ENCODE data around the gene CNBP.
A peak's percentile ranks its signal among the peaks of the same experiment; 100 is the strongest.
"Not testable (repeated sequence)": the region's sequence is repeated elsewhere in the genome, so short reads cannot be mapped to it uniquely, and the experiment has no call there.

The CNBP gene

GRCh38 chr3:129183569-129184395, at the start of gene CNBP:
CNBP (minus strand) TSS chr3:129183896; CDS start chr3:129171757, 12,139 bp downstream.
- peak; percentile 95 for DNase-seq

- no peak for DNase-seq
Measured at GRCh38 chr3:129231331-129232119, 47.8 kb upstream of the CNBP start.

- DNase-seq: no peak
Measured at GRCh38 chr3:129230311-129231019, 46.8 kb upstream of the CNBP start.

- DNase-seq: no peak
Measured at GRCh38 chr3:129228891-129229585, 45.3 kb upstream of the CNBP start.

- DNase-seq: no peak
Measured at GRCh38 chr3:129226374-129226773, 42.7 kb upstream of the CNBP start.

- DNase-seq: no peak
Measured at GRCh38 chr3:129224984-129225393, 41.3 kb upstream of the CNBP start.

- DNase-seq: not testable (repeated sequence)
Measured at GRCh38 chr3:129224387-129224786, 40.7 kb upstream of the CNBP start.

- no peak for DNase-seq
Measured at GRCh38 chr3:129218742-129219141, 35.0 kb upstream of the CNBP start.

- DNase-seq: no peak
Measured at GRCh38 chr3:129213238-129213637, 29.5 kb upstream of the CNBP start.

- no peak for DNase-seq
Measured at GRCh38 chr3:129211772-129212171, 28.1 kb upstream of the CNBP start.

- DNase-seq: no peak
Measured at GRCh38 chr3:129211345-129211744, 27.6 kb upstream of the CNBP start.

- no peak for DNase-seq
Measured at GRCh38 chr3:129207479-129207878, 23.8 kb upstream of the CNBP start.

- DNase-seq: no peak
Measured at GRCh38 chr3:129205109-129205832, 21.6 kb upstream of the CNBP start.

- DNase-seq: no peak
Measured at GRCh38 chr3:129204473-129204872, 20.8 kb upstream of the CNBP start.

- DNase-seq: no peak
Measured at GRCh38 chr3:129199366-129199765, 15.7 kb upstream of the CNBP start.

GRCh38 chr3:129197321-129197720, 13.6 kb upstream of the CNBP start:
- DNase-seq: no peak

GRCh38 chr3:129196601-129197000, 12.9 kb upstream of the CNBP start:
- DNase-seq: no peak

GRCh38 chr3:129195731-129196256, 12.1 kb upstream of the CNBP start:
- DNase-seq: no peak

- not testable (repeated sequence) for DNase-seq
Measured at GRCh38 chr3:129189793-129190192, 6.1 kb upstream of the CNBP start.

- no peak for DNase-seq
Measured at GRCh38 chr3:129187857-129188256, 4.2 kb upstream of the CNBP start.

GRCh38 chr3:129185783-129186182, 2.1 kb upstream of the CNBP start:
- DNase-seq: no peak

All from NCI-H2171 (cell line).